NCI-H1436 treated with DMSO at 0.1 percent for 48 hours (cell line): ENCODE data around the gene COX6A1.
"Not testable (repeated sequence)": the region's sequence is repeated elsewhere in the genome, so short reads cannot be mapped to it uniquely, and the experiment has no call there.

Experiments used
- DNase-seq: peaks from one replicate; lab custom pipeline; 2025; lab: John Stamatoyannopoulos, UW

Gene COX6A1

DNA sequence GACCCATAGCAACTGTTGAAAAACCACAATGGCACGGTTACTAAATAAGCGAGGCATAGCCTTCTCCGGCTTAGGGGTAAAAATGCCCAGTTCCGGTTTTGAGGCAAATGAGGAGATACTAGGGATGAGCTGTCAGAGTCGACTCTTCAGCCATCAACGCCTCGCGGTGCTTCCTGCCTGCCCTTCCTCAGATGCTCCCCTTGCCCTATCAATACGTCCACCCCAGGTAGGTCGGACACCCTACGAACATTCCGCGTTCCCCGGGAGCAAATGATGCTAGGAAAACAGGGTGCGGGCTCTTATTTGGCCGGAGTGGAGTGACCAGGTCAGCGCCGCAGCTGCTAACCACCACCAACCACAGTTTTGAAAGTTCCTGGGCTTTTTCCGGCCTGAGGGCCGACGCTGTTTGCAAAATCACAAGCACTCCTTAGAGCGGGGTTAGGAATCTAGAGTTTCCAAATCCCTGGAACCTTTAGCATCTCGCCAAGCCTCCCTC, 30.5 kb downstream of the COX6A1 start:
- no peak for DNase-seq

DNA sequence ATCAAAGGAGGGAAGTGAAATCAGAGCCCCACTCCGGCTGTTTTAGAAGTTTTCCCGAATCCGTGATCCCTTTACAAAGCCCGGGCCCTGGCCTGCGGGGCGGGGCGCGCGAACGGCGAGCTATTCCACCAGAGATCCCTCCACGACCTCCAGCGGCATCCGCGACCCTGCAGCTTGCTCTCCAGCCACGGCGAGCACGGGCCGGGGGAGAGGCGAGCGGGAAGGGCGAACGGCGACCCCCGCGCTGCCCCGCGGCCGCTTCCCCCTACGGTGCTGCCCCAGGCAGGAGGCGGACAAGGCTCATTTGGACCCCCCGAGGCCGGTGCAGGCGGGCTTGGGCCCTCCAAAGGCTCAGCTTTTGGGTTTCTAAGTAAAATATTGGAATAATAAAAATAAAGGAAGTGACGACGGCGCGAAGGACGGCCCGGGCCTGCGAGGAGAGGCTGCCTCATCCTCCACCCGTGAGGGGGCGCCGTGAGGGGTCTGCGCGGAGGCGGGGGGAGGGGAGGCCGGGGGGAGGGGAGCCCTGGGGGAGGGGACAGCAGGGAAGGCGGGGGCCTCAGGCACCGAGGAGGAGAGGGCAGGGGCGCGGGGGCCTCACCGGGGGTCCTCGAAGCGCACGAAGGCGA, 31.0 kb downstream of the COX6A1 start:
- DNase-seq = no peak

- DNase-seq = peak; percentile 74
Measured at GRCh38 chr12:120469450-120470149, 31.7 kb downstream of the COX6A1 start, which contains the start of gene SRSF9. Gene SRSF9, minus strand, starts transcription at chr12:120469748. Its CDS starts 139 bp downstream, at chr12:120469609.

GRCh38 chr12:120470150-120470784, 32.4 kb downstream of the COX6A1 start:
- no peak for DNase-seq

- no peak for DNase-seq
Measured at GRCh38 chr12:120472521-120472920, 34.6 kb downstream of the COX6A1 start.

DNA sequence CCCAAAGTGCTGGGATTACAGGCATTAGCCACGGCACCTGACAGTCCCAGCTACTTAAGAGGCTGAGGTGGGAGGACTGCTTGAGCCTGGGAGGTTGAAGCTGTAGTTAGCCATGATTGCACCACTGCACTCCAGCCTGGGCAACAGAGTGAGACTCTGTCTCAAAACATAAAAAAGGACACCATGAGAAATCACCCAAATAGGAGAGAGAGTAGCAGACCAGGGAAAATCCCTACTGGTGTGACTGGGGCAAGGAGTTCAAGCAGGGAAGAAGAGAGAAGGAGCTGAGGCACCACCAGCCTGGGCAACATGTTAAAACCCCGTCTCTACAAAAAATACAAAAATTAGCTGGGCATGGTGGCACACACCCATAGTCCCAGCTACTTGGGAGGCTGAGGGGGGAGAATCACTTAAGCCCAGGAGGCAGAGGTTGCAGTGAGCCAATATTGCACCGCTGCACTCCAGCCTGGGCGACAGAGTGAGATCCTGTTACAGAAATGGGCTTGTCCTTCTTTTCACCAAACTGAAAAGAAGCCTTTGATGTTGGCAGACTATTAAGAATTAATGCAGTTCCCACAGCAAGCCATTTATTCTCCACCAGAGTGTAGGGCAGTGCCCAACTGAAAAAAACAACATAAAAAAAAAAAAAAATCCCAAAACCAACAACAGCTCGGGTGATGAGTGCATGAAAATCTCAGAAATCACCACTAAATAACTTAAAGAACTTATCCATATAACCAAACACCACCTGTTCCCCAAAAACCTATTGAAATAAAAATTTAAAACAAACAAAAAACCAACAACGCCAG, 36.1 kb downstream of the COX6A1 start:
- no peak for DNase-seq

GRCh38 chr12:120474616-120474960, 36.7 kb downstream of the COX6A1 start:
- no peak for DNase-seq

DNA sequence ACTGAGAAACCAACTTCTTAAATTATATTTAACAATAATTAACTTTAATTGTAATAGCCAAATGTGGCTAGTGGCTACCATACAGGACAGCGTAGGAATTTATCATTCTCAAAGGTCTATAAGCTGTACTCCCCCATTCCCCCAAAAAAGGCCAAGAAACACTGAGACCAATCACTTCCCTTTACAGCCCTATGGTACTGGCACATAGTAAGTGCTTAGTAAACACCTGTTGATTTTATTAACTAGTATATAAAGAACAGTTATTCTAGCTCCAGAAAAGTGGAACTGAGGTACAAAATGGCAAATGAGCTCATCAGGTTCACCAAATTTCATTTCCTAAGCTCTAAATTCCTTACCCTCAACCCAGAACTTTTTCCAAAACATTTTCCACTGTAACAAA, 37.7 kb downstream of the COX6A1 start:
- DNase-seq = no peak

GRCh38 chr12:120479458-120479857, 41.5 kb downstream of the COX6A1 start:
- no peak for DNase-seq

GRCh38 chr12:120480211-120480610, 42.3 kb downstream of the COX6A1 start:
- no peak for DNase-seq

DNA sequence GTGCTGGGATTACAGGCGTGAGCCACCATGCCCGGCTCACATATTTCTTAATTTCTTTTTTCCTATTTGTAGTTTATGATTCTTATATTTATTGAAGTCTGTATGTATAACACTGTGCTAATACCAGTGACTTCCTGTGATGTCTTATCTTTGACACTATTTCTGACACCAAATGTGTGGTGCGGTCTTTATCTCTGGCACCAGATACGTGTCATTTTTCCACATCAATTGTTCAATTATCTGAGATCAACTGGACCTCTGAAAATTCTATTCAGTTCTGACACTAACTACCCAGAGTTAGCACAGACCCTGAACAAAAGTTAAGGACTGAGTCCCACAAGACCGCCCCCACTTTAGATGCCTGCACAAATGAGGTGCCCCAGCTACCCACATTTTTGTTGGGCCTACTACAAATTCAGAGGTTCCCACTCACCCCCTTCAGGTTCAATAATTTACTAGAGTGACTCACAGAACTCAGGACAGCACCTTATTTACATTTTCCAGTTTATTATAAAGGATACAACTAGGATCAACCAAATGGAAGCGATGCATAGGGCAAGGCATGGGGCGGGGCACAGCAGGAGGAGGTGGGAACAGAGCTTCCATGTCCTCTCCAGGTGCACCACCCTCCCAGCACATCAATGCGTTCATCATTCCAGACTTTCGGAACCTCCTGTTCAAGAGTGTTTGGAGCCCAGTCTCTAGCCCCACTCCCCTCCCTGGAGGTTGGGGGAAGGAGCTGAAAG, 43.3 kb downstream of the COX6A1 start:
- DNase-seq = no peak

GRCh38 chr12:120483621-120484020, 45.7 kb downstream of the COX6A1 start:
- no peak for DNase-seq

DNA sequence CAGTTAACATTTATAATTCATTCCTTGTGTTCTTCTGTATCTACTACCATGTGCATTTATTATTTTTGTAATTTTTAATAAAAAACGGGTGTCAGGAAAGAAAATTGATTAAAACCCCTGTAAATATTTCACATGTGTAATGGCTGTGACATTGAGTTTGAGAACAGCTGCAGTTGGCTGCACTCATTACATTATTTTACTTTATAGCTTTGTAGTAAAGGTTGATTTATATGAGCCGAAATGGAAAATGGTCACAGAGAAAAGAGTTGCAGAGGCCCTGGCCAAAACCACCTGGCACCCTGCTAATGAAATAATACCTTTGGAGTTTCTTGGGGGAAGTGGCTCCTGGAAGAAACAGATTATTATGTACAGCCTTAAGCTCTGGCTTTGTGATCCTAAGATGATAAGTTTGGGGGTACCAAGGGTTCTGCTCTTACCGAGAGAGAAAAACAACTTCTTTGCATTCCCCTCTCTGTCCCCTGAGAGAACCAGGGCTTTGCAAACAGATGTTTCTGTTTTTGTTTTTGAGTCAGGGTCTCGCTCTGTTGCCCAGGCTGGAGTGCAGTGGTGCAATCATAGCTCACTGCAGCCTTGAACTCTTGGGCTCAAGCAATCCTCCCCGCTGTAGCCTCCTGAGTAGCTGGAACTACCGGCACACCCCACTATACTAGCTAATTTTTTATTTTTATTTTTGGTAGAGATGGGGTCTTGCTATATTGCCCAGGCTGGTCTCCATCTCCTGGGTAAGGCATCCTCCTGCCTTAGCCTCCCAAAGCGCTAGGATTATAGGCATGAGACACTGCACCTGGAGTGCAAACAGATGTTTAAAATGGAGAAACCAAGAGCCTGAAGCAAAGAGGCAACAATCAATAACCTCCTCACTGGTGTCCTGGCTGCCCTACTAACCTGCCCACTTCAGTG, 48.3 kb downstream of the COX6A1 start:
- no peak for DNase-seq

DNA sequence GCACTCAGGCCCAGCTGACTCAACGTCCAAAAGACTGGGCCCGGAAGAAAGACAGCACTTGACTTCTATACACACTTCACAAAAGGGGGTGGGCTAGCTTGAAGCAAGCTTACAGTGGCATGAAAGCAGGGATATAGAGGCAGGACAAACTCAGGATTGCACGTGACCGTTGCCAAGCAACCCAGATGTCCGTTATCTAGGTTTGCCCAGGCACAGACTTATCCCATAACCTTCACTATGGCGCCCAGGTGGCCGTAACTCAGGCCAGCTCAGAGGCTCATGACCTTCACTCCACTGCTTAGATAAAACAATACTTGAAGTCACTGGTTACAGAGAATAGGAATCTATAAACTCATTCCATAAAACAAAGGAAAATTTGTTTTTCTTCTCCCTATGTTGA, 49.6 kb downstream of the COX6A1 start:
- not testable (repeated sequence) for DNase-seq

- DNase-seq = no peak
Measured at GRCh38 chr12:120488057-120488640, 50.2 kb downstream of the COX6A1 start.

DNA sequence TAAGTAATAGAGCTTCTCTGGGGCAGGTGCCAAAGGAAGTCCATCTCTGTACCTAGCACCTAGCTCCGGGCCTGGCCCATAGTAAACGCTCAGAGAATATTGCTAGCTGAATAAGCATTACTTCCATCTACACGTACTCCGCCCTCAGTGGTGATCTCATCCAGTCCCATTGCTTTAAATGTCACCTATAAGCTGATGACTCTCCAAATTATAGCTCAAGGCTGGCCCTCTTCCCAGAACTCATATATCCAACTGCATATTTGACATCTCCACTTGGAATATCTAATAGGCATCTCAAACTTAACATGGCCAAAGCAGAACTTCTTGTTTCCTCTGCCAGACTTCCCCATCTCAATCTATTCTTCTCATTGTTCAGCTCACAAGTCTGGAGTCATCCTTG, 51.1 kb downstream of the COX6A1 start:
- DNase-seq = no peak

- no peak for DNase-seq
Measured at GRCh38 chr12:120490325-120490724, 52.4 kb downstream of the COX6A1 start.
